Neuronal stem cell (in vitro differentiated cells): Measurements from ENCODE around the gene COL6A5.
"Not testable (repeated sequence)": the region's sequence is repeated elsewhere in the genome, so short reads cannot be mapped to it uniquely, and the experiment has no call there.

Experiments
- DNase-seq: peaks from one replicate; pipeline ENCODE4 v3.0.0-alpha.2; 2013; ENCODE audit warnings: low spot score
- H2AFZ ChIP-seq: one replicate; pipeline ENCODE4 v1.6.1; 2013; ENCODE audit warnings: mild to moderate bottlenecking, low read length, inconsistent platforms
- H2AK5ac ChIP-seq: 2 replicates; pipeline ENCODE4 v1.6.1; 2013; ENCODE audit warnings: low read depth, mild to moderate bottlenecking, inconsistent platforms, low read length, moderate library complexity, mixed read lengths
- H2BK120ac ChIP-seq: 2 replicates; pipeline ENCODE4 v1.6.1; 2013; ENCODE audit warnings: low read depth, mild to moderate bottlenecking, inconsistent platforms, low read length, moderate library complexity, mixed read lengths
- H2BK12ac ChIP-seq: one replicate; pipeline ENCODE4 v1.6.1; 2013; ENCODE audit warnings: low read length, inconsistent platforms
- H2BK15ac ChIP-seq: 2 replicates; pipeline ENCODE4 v1.6.1; 2013; ENCODE audit warnings: mild to moderate bottlenecking, low read length, inconsistent platforms, mixed read lengths
- H2BK5ac ChIP-seq: one replicate; pipeline ENCODE4 v1.6.1; 2013; ENCODE audit warnings: inconsistent platforms, mild to moderate bottlenecking, low read length, moderate library complexity
- H3K14ac ChIP-seq: one replicate; pipeline ENCODE4 v1.6.1; 2013; ENCODE audit warnings: low read length, inconsistent platforms
- H3K18ac ChIP-seq: 2 replicates; pipeline ENCODE4 v1.6.1; 2013; ENCODE audit warnings: low read length, inconsistent platforms
- H3K23ac ChIP-seq: 2 replicates; pipeline ENCODE4 v1.6.1; 2013; ENCODE audit warnings: low read depth, mild to moderate bottlenecking, mixed read lengths, low read length, inconsistent platforms; ENCODE audit not compliant: poor library complexity
- H3K27ac ChIP-seq: replicated peaks from 3 replicates; pipeline ENCODE4 v1.5.1; 2013; ENCODE audit warnings: low read length, inconsistent platforms
- H3K27me3 ChIP-seq, 3 experiments: 2 replicates each; pipeline ENCODE4 v1.6.1; 2013; ENCODE audit warnings: low read length in 3 of 3, mild to moderate bottlenecking in 2 of 3, inconsistent platforms in 1 of 3, low read depth in 1 of 3, mixed read lengths in 1 of 3, moderate library complexity in 1 of 3; ENCODE audit not compliant: control insufficient read depth in 3 of 3, insufficient read depth in 3 of 3
- H3K36me3 ChIP-seq, 2 donors: replicated peaks in 1 of 2; 2 replicates each; pipeline ENCODE4 v1.6.1; 2013; ENCODE audit warnings: low read length in 2 of 2; ENCODE audit not compliant: control insufficient read depth in 2 of 2, insufficient read depth in 2 of 2
- H3K4ac ChIP-seq: 2 replicates; pipeline ENCODE4 v1.6.1; 2013; ENCODE audit warnings: inconsistent platforms, mild to moderate bottlenecking, low read length, moderate library complexity
- H3K4me1 ChIP-seq, 2 donors: 1 replicate in 1 of 2; 2 replicates in 1 of 2; pipeline ENCODE4 v1.6.1; 2013; ENCODE audit warnings: low read length in 2 of 2, low read depth in 1 of 2; ENCODE audit not compliant: control insufficient read depth in 2 of 2, insufficient read depth in 1 of 2
- H3K4me2 ChIP-seq: one replicate; pipeline ENCODE4 v1.6.1; 2013; ENCODE audit warnings: mild to moderate bottlenecking, low read length, inconsistent platforms; ENCODE audit not compliant: insufficient read depth, poor library complexity, severe bottlenecking
- H3K4me3 ChIP-seq, 2 donors: 2 replicates each; pipeline ENCODE4 v1.5.1; 2013; ENCODE audit warnings: low read length in 2 of 2, mild to moderate bottlenecking in 2 of 2, inconsistent platforms in 1 of 2, moderate library complexity in 1 of 2
- H3K79me1 ChIP-seq: one replicate; pipeline ENCODE4 v1.6.1; 2013; ENCODE audit warnings: low read depth, mild to moderate bottlenecking, inconsistent platforms, low read length, moderate library complexity
- H3K9ac ChIP-seq: one replicate; pipeline ENCODE4 v1.6.1; 2013; ENCODE audit warnings: mild to moderate bottlenecking, low read depth, low read length, inconsistent platforms; ENCODE audit not compliant: poor library complexity
- H3K9me3 ChIP-seq, 2 donors: replicated peaks in 1 of 2; 2 replicates each; pipeline versions ENCODE3 to v1.6.1; 2013; ENCODE audit warnings: low read length in 2 of 2, mild to moderate bottlenecking in 2 of 2, inconsistent platforms in 1 of 2, low read depth in 1 of 2, mixed read lengths in 1 of 2, moderate library complexity in 1 of 2; ENCODE audit not compliant: control insufficient read depth in 2 of 2, insufficient read depth in 1 of 2
- H4K8ac ChIP-seq: one replicate; pipeline ENCODE4 v1.6.1; 2013; ENCODE audit warnings: low read depth, mild to moderate bottlenecking, inconsistent platforms, low read length, moderate library complexity
- H4K91ac ChIP-seq: one replicate; pipeline ENCODE4 v1.6.1; 2013; ENCODE audit warnings: low read length, low read depth, mild to moderate bottlenecking, inconsistent platforms; ENCODE audit not compliant: poor library complexity
- WGBS, 2 donors: extraction: QIAGEN DNeasy Blood & Tissue Kit; methylation state at CpG; one replicate each; pipeline ENCODE4 v1.1.7; 2013; ENCODE audit warnings: missing lambda C conversion rate in 2 of 2, mixed read lengths in 1 of 2; ENCODE audit not compliant: insufficient read length in 2 of 2, insufficient replicate concordance in 1 of 2; ENCODE audit errors: extremely low coverage in 2 of 2; 5-methylcytosine and 5-hydroxymethylcytosine counted together

The COL6A5 gene

GRCh38 chr3:130442284-130442683, 96.8 kb downstream of the COL6A5 start:
- H2AK5ac ChIP-seq: no peak overlapping the region
- no peaks in the 10 kb centered on the region for H3K36me3 ChIP-seq
- H3K9ac ChIP-seq: no peak overlapping the region
- H2BK120ac ChIP-seq: no peak overlapping the region
- no peak overlapping the region for H3K23ac ChIP-seq
- no peak overlapping the region for H4K91ac ChIP-seq
- H3K9me3 ChIP-seq: no peaks in the 10 kb centered on the region
- no peak overlapping the region for H2AFZ ChIP-seq
- H2BK15ac ChIP-seq: no peak overlapping the region
- H3K79me1 ChIP-seq: no peaks in the 10 kb centered on the region
- H2BK5ac ChIP-seq: no peak overlapping the region
- DNase-seq: no peak
- H3K4me1 ChIP-seq: no peaks in the 10 kb centered on the region
- no peak overlapping the region for H3K4ac ChIP-seq
- no peak overlapping the region for H3K27ac ChIP-seq
- no peaks in the 10 kb centered on the region for H3K27me3 ChIP-seq
- no peak overlapping the region for H4K8ac ChIP-seq
- H3K18ac ChIP-seq: no peak overlapping the region
- no peak overlapping the region for H3K14ac ChIP-seq
- WGBS, 2 donors: no CpG with 5 or more reads among the region's 1 CpG
- no peak overlapping the region for H2BK12ac ChIP-seq
- H3K4me2 ChIP-seq: no peak overlapping the region
- no peak overlapping the region for H3K4me3 ChIP-seq

GRCh38 chr3:130446840-130447239, 101.4 kb downstream of the COL6A5 start:
- H3K18ac ChIP-seq, H3K9ac ChIP-seq, H4K91ac ChIP-seq, H2AFZ ChIP-seq, H3K4ac ChIP-seq, H3K4me3 ChIP-seq, H3K36me3 ChIP-seq, H2BK5ac ChIP-seq, DNase-seq, H2BK12ac ChIP-seq, H3K79me1 ChIP-seq, H4K8ac ChIP-seq, H2AK5ac ChIP-seq, H3K23ac ChIP-seq, H3K14ac ChIP-seq, H3K9me3 ChIP-seq, H2BK120ac ChIP-seq, H3K27ac ChIP-seq, H2BK15ac ChIP-seq, H3K4me1 ChIP-seq, H3K27me3 ChIP-seq, H3K4me2 ChIP-seq: not testable (repeated sequence)
- no CpG with 5 or more reads among the region's 6 CpGs for WGBS, 2 donors

GRCh38 chr3:130448155-130448554, 102.7 kb downstream of the COL6A5 start:
- not testable (repeated sequence) for H3K9ac ChIP-seq, H2BK5ac ChIP-seq, H3K9me3 ChIP-seq, H3K23ac ChIP-seq, H2BK12ac ChIP-seq, H3K27me3 ChIP-seq, H3K36me3 ChIP-seq, H3K14ac ChIP-seq, H4K91ac ChIP-seq, H3K4me3 ChIP-seq, H2BK120ac ChIP-seq, H3K18ac ChIP-seq, H4K8ac ChIP-seq, H3K27ac ChIP-seq, H3K4me1 ChIP-seq, H3K4ac ChIP-seq, H3K4me2 ChIP-seq, H2AK5ac ChIP-seq, H2BK15ac ChIP-seq, H2AFZ ChIP-seq, H3K79me1 ChIP-seq
- peak; percentile 21 for DNase-seq
- no CpG with 5 or more reads among the region's 8 CpGs for WGBS, 2 donors

GRCh38 chr3:130456540-130456939, 111.1 kb downstream of the COL6A5 start:
- Histone ChIP-seq H3K4me1 (no peaks in the 10 kb centered on the region), H2BK120ac (no peak overlapping the region), H4K8ac (no peak overlapping the region), H2AFZ (no peak overlapping the region), H2AK5ac (no peak overlapping the region), H3K27ac (no peak overlapping the region), H3K18ac (no peak overlapping the region), H3K79me1 (no peaks in the 10 kb centered on the region), H3K4ac (no peak overlapping the region), H2BK5ac (no peak overlapping the region), H2BK15ac (no peak overlapping the region), H4K91ac (no peak overlapping the region), H3K9me3 (no peaks in the 10 kb centered on the region), H3K4me3 (no peak overlapping the region), H2BK12ac (no peak overlapping the region), H3K36me3 (no peaks in the 10 kb centered on the region), H3K27me3 (no peaks in the 10 kb centered on the region), H3K9ac (no peak overlapping the region), H3K14ac (no peak overlapping the region), H3K4me2 (no peak overlapping the region), H3K23ac (no peak overlapping the region)
- WGBS, 2 donors: 100% methylated on average over 1 of the region's 1 CpG; no CpG with 5 or more reads in 1 of the 2 donors
- no peak for DNase-seq
